H1 (cell line): ENCODE results near the gene DKKL1. TPM values are rescaled to one million over a fixed set of nuclear protein-coding genes. Genes with fewer than 3 reads are reported as not detected.

Source experiments
- CTCF ChIA-PET: fragments of 300-600 bp; sonication (Branson Sonifier 250); formaldehyde crosslinking; loops from one replicate; lab custom pipeline; 2021; ENCODE audit not compliant: partially characterized antibody; lab: Charles Lee
- POLR2A ChIA-PET: fragments of 300-600 bp; sonication (Branson Sonifier 250); formaldehyde crosslinking; loops from one replicate; lab custom pipeline; 2021; ENCODE audit warnings: inconsistent platforms; ENCODE audit not compliant: partially characterized antibody; lab: Charles Lee
- DNase-seq, 2 experiments: peaks; one replicate each; pipeline versions ENCODE4 v3.0.0 to v3.0.0-alpha.2; 2010 to 2022; ENCODE audit warnings: low spot score in 2 of 2, low read depth in 1 of 2, mixed read lengths in 1 of 2
- FAIRE-seq: peaks from 2 replicates; lab custom pipeline; 2011; peaks lifted over from hg19 to GRCh38; lab: Jason Lieb, UNC
- H2AFZ ChIP-seq: 2 replicates; pipeline ENCODE4 v1.8.1; 2012; ENCODE audit warnings: low read length, inconsistent platforms
- H2AK5ac ChIP-seq: 2 replicates; pipeline ENCODE4 v1.6.1; 2013; ENCODE audit warnings: low read depth, low read length
- H2BK120ac ChIP-seq: replicated peaks from 2 replicates; pipeline ENCODE3; 2013; ENCODE audit warnings: low read depth, low read length, inconsistent platforms
- H2BK12ac ChIP-seq: 2 replicates; pipeline ENCODE4 v1.6.1; 2013; ENCODE audit warnings: low read depth, low read length
- H2BK15ac ChIP-seq: 2 replicates; pipeline ENCODE4 v1.6.1; 2013; ENCODE audit warnings: low read length
- H2BK20ac ChIP-seq: 2 replicates; pipeline ENCODE4 v1.6.1; 2013; ENCODE audit warnings: low read length
- H2BK5ac ChIP-seq: 2 replicates; pipeline ENCODE4 v1.6.1; 2013; ENCODE audit warnings: low read depth, low read length
- H3K14ac ChIP-seq: 2 replicates; pipeline ENCODE4 v1.6.1; 2013; ENCODE audit warnings: inconsistent platforms; ENCODE audit not compliant: insufficient read length
- H3K18ac ChIP-seq: 2 replicates; pipeline ENCODE4 v1.6.1; 2013; ENCODE audit warnings: low read length; ENCODE audit errors: extremely low read depth
- H3K23ac ChIP-seq: 2 replicates; pipeline ENCODE4 v1.6.1; 2013; ENCODE audit warnings: inconsistent platforms; ENCODE audit not compliant: insufficient read length
- H3K23me2 ChIP-seq: 2 replicates; pipeline ENCODE4 v1.6.1; 2013; ENCODE audit warnings: low read depth, low read length
- H3K27ac ChIP-seq: 2 replicates; pipeline ENCODE4 v1.6.1; 2011; ENCODE audit warnings: low read depth, low read length, inconsistent platforms
- H3K27me3 ChIP-seq, 4 experiments: replicated peaks in 1 of 4; 1 replicate in 1 of 4; 2 replicates in 3 of 4; pipeline versions ENCODE4 v1.6.1 to v1.8.1; 2011 to 2013; ENCODE audit warnings: low read length in 3 of 4, mild to moderate bottlenecking in 3 of 4, inconsistent platforms in 2 of 4, mixed read lengths in 2 of 4, moderate library complexity in 1 of 4; ENCODE audit not compliant: control insufficient read depth in 3 of 4, insufficient read depth in 3 of 4; ENCODE audit errors: extremely low read depth in 1 of 4
- H3K36me3 ChIP-seq, 4 experiments: 2 replicates each; pipeline versions ENCODE4 v1.6.1 to v1.8.1; 2011 to 2013; ENCODE audit warnings: mild to moderate bottlenecking in 4 of 4, low read length in 3 of 4, moderate library complexity in 2 of 4, control low read depth in 1 of 4, inconsistent platforms in 1 of 4; ENCODE audit not compliant: insufficient read depth in 4 of 4, control insufficient read depth in 2 of 4
- H3K4ac ChIP-seq: replicated peaks from 2 replicates; pipeline ENCODE3; 2013; ENCODE audit warnings: low read length, low read depth, mixed read lengths, inconsistent platforms; ENCODE audit not compliant: insufficient read length
- H3K4me1 ChIP-seq, 4 experiments: replicated peaks in 1 of 4; 1 replicate in 1 of 4; 2 replicates in 3 of 4; pipeline versions ENCODE4 v1.6.1 to v1.8.1; 2011 to 2013; ENCODE audit warnings: low read length in 3 of 4, inconsistent platforms in 2 of 4, mixed read lengths in 1 of 4; ENCODE audit not compliant: insufficient read depth in 4 of 4, control insufficient read depth in 3 of 4
- H3K4me2 ChIP-seq, 2 experiments: 2 replicates each; pipeline versions ENCODE4 v1.6.1 to v1.8.1; 2011 to 2013; ENCODE audit warnings: low read depth in 2 of 2, low read length in 2 of 2, control low read depth in 1 of 2, inconsistent platforms in 1 of 2, mild to moderate bottlenecking in 1 of 2; ENCODE audit not compliant: insufficient read depth in 1 of 2
- H3K4me3 ChIP-seq, 4 experiments: fragments of 200-600, 300-600 bp in 1 of 4; sonication (generic), shearing (Covaris generic), sonication (Bioruptor Twin) in 1 of 4; 2 replicates each; pipeline versions ENCODE4 v1.5.1 to v1.8.1; 2011 to 2016; ENCODE audit warnings: low read length in 4 of 4, low read depth in 3 of 4, control low read depth in 2 of 4, inconsistent platforms in 2 of 4, mild to moderate bottlenecking in 2 of 4, mixed read lengths in 1 of 4, moderate library complexity in 1 of 4; ENCODE audit not compliant: insufficient read depth in 2 of 4; ENCODE audit errors: extremely low read depth in 1 of 4
- H3K56ac ChIP-seq: replicated peaks from 2 replicates; pipeline ENCODE3; 2013; ENCODE audit warnings: low read depth, mild to moderate bottlenecking, mixed read lengths, low read length, inconsistent platforms; ENCODE audit not compliant: insufficient read length
- H3K79me1 ChIP-seq: 2 replicates; pipeline ENCODE4 v1.6.1; 2013; ENCODE audit warnings: low read depth, low read length, control low read depth
- H3K79me2 ChIP-seq, 2 experiments: 2 replicates each; pipeline versions ENCODE4 v1.6.1 to v1.8.1; 2012 to 2013; ENCODE audit warnings: low read length in 2 of 2, mild to moderate bottlenecking in 2 of 2, inconsistent platforms in 1 of 2; ENCODE audit not compliant: insufficient read depth in 2 of 2, control insufficient read depth in 1 of 2
- H3K9ac ChIP-seq, 4 experiments: replicated peaks in 1 of 4; 1 replicate in 1 of 4; 2 replicates in 3 of 4; pipeline versions ENCODE4 v1.6.1 to v1.8.1; 2011 to 2013; ENCODE audit warnings: low read depth in 3 of 4, low read length in 3 of 4, control low read depth in 2 of 4, mild to moderate bottlenecking in 2 of 4, moderate library complexity in 2 of 4, inconsistent platforms in 1 of 4; ENCODE audit errors: extremely low read depth in 1 of 4
- H3K9me3 ChIP-seq, 2 experiments: 2 replicates each; pipeline versions ENCODE4 v1.6.1 to v1.8.1; 2012 to 2013; ENCODE audit warnings: mild to moderate bottlenecking in 2 of 2, moderate library complexity in 2 of 2, control low read depth in 1 of 2, inconsistent platforms in 1 of 2, low read depth in 1 of 2, low read length in 1 of 2, mixed read lengths in 1 of 2; ENCODE audit not compliant: insufficient read depth in 2 of 2
- H4K20me1 ChIP-seq, 2 experiments: replicated peaks in 1 of 2; 2 replicates each; pipeline versions ENCODE3 to v1.8.1; 2011 to 2013; ENCODE audit warnings: inconsistent platforms in 2 of 2, low read length in 2 of 2, mild to moderate bottlenecking in 1 of 2; ENCODE audit not compliant: insufficient read depth in 2 of 2, control insufficient read depth in 1 of 2
- H4K5ac ChIP-seq: 2 replicates; pipeline ENCODE4 v1.6.1; 2013; ENCODE audit warnings: low read length, low read depth, mixed read lengths, inconsistent platforms; ENCODE audit not compliant: insufficient read length
- H4K8ac ChIP-seq: 2 replicates; pipeline ENCODE4 v1.8.0; 2013; ENCODE audit warnings: mild to moderate bottlenecking, moderate library complexity, low read length, inconsistent platforms; ENCODE audit not compliant: insufficient read depth; ENCODE audit errors: extremely low read depth
- H4K91ac ChIP-seq: replicated peaks from 2 replicates; pipeline ENCODE3; 2013; ENCODE audit warnings: low read length, mixed read lengths, inconsistent platforms; ENCODE audit not compliant: insufficient read length
- CEBPB ChIP-seq: IDR thresholded peaks from 2 replicates; pipeline ENCODE4 v1.6.1; 2012; ENCODE audit warnings: low read depth, low read length
- CREB1 ChIP-seq: IDR thresholded peaks from 2 replicates; pipeline ENCODE4 v1.6.1; 2012; ENCODE audit warnings: inconsistent platforms
- HDAC2 ChIP-seq, 2 experiments: fragments of 300-600 bp in 1 of 2; sonication (generic) in 1 of 2; IDR thresholded peaks; 2 replicates each; pipeline ENCODE4 v1.6.1; 2011 to 2012; ENCODE audit warnings: low read depth in 2 of 2, low read length in 2 of 2, mild to moderate bottlenecking in 2 of 2, moderate library complexity in 2 of 2, borderline replicate concordance in 1 of 2, inconsistent platforms in 1 of 2
- JUN ChIP-seq: IDR thresholded peaks from 2 replicates; pipeline ENCODE4 v1.6.1; 2011; ENCODE audit warnings: low read depth, mild to moderate bottlenecking, improper control_type of control experiment, low read length
- KDM1A ChIP-seq: fragments of 200-600, 300-600 bp; sonication (generic); IDR thresholded peaks from 2 replicates; pipeline ENCODE4 v1.7.1; 2016; ENCODE audit warnings: mild to moderate bottlenecking, low read length, borderline replicate concordance
- RAD21 ChIP-seq, 2 experiments: IDR thresholded peaks in 1 of 2; conservative IDR thresholded peaks in 1 of 2; 2 replicates each; pipeline ENCODE4 v1.6.1; 2011; ENCODE audit warnings: low read depth in 2 of 2, low read length in 2 of 2, improper control_type of control experiment in 1 of 2, inconsistent platforms in 1 of 2, mild to moderate bottlenecking in 1 of 2, moderate library complexity in 1 of 2
- RFX5 ChIP-seq: IDR thresholded peaks from 2 replicates; pipeline ENCODE4 v1.6.1; 2011; ENCODE audit warnings: low read depth, low read length, improper control_type of control experiment, borderline replicate concordance
- TAF1 ChIP-seq: IDR thresholded peaks from 2 replicates; pipeline ENCODE4 v1.6.1; 2011; ENCODE audit warnings: mild to moderate bottlenecking, low read depth, low read length
- YY1 ChIP-seq: IDR thresholded peaks from 2 replicates; pipeline ENCODE4 v1.6.1; 2011; ENCODE audit warnings: low read depth, mild to moderate bottlenecking, low read length
- WGBS, 2 experiments: shearing (Covaris generic) in 1 of 2; methylation state at CpG; one replicate each; pipeline versions ENCODE4 v1.1.6 to v1.1.7; 2013 to 2015; ENCODE audit warnings: low lambda C conversion rate in 2 of 2, mixed read lengths in 2 of 2, inconsistent platforms in 1 of 2, low coverage in 1 of 2, missing lambda C conversion rate in 1 of 2; ENCODE audit not compliant: insufficient replicate concordance in 2 of 2, insufficient coverage in 1 of 2, insufficient read length in 1 of 2; ENCODE audit errors: extremely low coverage in 1 of 2, missing lambda C conversion rate in 1 of 2; 5-methylcytosine and 5-hydroxymethylcytosine counted together
- polyA plus RNA-seq, 7 experiments: library from polyadenylated mRNA; depleted of rRNA in 3 of 7; stranded (reverse) in 5 of 7; unstranded in 2 of 7; fragments of >200 nt in 5 of 7; fragments of 200-250 nt in 2 of 7; gene quantifications; 1 replicate in 5 of 7; 2 replicates in 1 of 7; 4 replicates in 1 of 7; pipeline versions ENCODE4 v1.2.1 to v1.2.3, GENCODE V29; 2011 to 2013; ENCODE audit warnings: missing spikeins in 2 of 7, mixed read lengths in 2 of 7
- total RNA-seq: library from RNA; stranded (reverse); fragmentation: NEBNext Ultra II Directional; extraction: Animal tissue kit (Norgen Biotek cat#: 25700); gene quantifications from 2 replicates; pipeline ENCODE4 v1.2.1, GENCODE V29; 2021
- TF ChIP-seq, protein P1 (sequence below): IDR thresholded peaks from 2 replicates; pipeline ENCODE4 v1.6.1; 2012; ENCODE audit warnings: inconsistent platforms
- TF ChIP-seq, protein P2 (sequence below), 3 experiments: IDR thresholded peaks; 1 replicate in 2 of 3; 2 replicates in 1 of 3; pipeline versions ENCODE4 v1.5.1 to v1.6.1; 2011; ENCODE audit warnings: low read length in 3 of 3, mild to moderate bottlenecking in 3 of 3, inconsistent platforms in 2 of 3, low read depth in 1 of 3, moderate library complexity in 1 of 3; ENCODE audit not compliant: insufficient read depth in 1 of 3; ENCODE audit errors: control extremely low read depth in 1 of 3

Gene DKKL1
- total and polyA plus RNA-seq, 2 of the 8 experiments (the other 6 are each of a cell fraction or from before 2014, with no cell fraction given): 2.6 to 6.8 TPM

DNA sequence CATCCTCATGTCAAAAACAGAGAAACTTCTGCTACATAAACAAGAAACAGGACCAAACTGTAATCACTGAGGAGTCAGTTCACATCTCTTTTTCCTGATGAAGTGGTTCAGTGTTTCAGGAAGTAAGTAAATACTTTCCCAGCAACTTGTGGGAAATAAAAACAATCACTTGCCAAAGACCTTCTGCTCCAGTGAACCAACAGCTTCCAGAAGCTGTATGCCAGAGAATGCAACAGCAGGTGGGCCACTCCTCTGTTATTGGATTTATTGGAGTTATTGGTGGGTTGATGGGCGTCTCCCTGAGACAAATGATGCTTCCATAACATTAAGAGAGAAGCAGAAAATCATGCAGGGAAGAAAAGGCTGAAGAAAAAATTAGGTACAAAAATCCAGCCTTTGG, 48.6 kb upstream of the DKKL1 start:
- H4K8ac ChIP-seq: no peak overlapping the region
- H3K36me3 ChIP-seq: no peaks in the 10 kb centered on the region; a peak in 2 of 8 replicates
- H3K9me3 ChIP-seq: peaks cover 0 to 9% of the 10 kb centered on the region in 2 experiments; a peak in 1 of 4 replicates
- TF ChIP-seq YY1: no peak
- TF ChIP-seq TAF1: no peak
- no peak for TF ChIP-seq RAD21 (IDR thresholded peaks at IDR 0.05 in 1 of 2, conservative IDR thresholded peaks at IDR 0.05 in 1 of 2; ENCODE audit: low read depth in 2 of 2, low read length in 2 of 2)
- TF ChIP-seq CREB1: no peak
- no peak for TF ChIP-seq CEBPB
- TF ChIP-seq, protein P1, sequence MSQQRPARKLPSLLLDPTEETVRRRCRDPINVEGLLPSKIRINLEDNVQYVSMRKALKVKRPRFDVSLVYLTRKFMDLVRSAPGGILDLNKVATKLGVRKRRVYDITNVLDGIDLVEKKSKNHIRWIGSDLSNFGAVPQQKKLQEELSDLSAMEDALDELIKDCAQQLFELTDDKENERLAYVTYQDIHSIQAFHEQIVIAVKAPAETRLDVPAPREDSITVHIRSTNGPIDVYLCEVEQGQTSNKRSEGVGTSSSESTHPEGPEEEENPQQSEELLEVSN: no peak
- no peak for TF ChIP-seq HDAC2 (IDR thresholded peaks at IDR 0.05; ENCODE audit: borderline replicate concordance in 1 of 2, low read depth in 2 of 2, low read length in 2 of 2)
- TF ChIP-seq JUN: no peak
- no peak for TF ChIP-seq KDM1A
- TF ChIP-seq RFX5: no peak
- TF ChIP-seq, protein P2, sequence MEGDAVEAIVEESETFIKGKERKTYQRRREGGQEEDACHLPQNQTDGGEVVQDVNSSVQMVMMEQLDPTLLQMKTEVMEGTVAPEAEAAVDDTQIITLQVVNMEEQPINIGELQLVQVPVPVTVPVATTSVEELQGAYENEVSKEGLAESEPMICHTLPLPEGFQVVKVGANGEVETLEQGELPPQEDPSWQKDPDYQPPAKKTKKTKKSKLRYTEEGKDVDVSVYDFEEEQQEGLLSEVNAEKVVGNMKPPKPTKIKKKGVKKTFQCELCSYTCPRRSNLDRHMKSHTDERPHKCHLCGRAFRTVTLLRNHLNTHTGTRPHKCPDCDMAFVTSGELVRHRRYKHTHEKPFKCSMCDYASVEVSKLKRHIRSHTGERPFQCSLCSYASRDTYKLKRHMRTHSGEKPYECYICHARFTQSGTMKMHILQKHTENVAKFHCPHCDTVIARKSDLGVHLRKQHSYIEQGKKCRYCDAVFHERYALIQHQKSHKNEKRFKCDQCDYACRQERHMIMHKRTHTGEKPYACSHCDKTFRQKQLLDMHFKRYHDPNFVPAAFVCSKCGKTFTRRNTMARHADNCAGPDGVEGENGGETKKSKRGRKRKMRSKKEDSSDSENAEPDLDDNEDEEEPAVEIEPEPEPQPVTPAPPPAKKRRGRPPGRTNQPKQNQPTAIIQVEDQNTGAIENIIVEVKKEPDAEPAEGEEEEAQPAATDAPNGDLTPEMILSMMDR (IDR thresholded peaks at IDR 0.05; ENCODE audit: control extremely low read depth in 1 of 3, insufficient read depth in 1 of 3, low read depth in 1 of 3, low read length in 3 of 3): no peak

More for the DNA sequence above, 48.6 kb upstream of the DKKL1 start:
- 71% methylated on average over 1 of the region's 1 CpG; no CpG with 5 or more reads in 1 of the 2 experiments for WGBS, 2 experiments
- Histone ChIP-seq H3K27ac (no peak overlapping the region), H4K5ac (no peak overlapping the region), H3K23ac (no peak overlapping the region), H3K18ac (no peak overlapping the region), H3K4me3 (no peak overlapping the region), H4K20me1 (no peaks in the 10 kb centered on the region), H2BK12ac (no peak overlapping the region), H3K23me2 (no peaks in the 10 kb centered on the region), H3K79me2 (no peaks in the 10 kb centered on the region), H2AFZ (no peak overlapping the region), H3K79me1 (no peaks in the 10 kb centered on the region), H4K91ac (no peak overlapping the region), H3K56ac (no peak overlapping the region), H3K4me1 (no peaks in the 10 kb centered on the region), H2BK20ac (no peak overlapping the region), H2BK120ac (no peak overlapping the region), H3K14ac (no peak overlapping the region), H2AK5ac (no peak overlapping the region), H3K4me2 (no peak overlapping the region), H2BK15ac (no peak overlapping the region), H3K27me3 (no peaks in the 10 kb centered on the region), H2BK5ac (no peak overlapping the region), H3K9ac (no peak overlapping the region), H3K4ac (no peak overlapping the region)
- no peak for FAIRE-seq
- CTCF ChIA-PET: interaction anchor here (1.0 to 1.6 kb wide), 3 partner anchors 13 to 14 kb away, joined by 4 to 8 read pairs (median 6); no protein-coding TSS in a partner anchor
- POLR2A ChIA-PET: no interaction called here
- no peak for DNase-seq
